Pulmonary artery endothelial cell (primary cell): ENCODE measurements around the gene SMCO4. TPM values are rescaled to one million over a fixed set of nuclear protein-coding genes. Genes with fewer than 3 reads are reported as not detected.
"Not testable (repeated sequence)": the region's sequence is repeated elsewhere in the genome, so short reads cannot be mapped to it uniquely, and the experiment has no call there.

Experiments
- DNase-seq: peaks from one replicate; pipeline ENCODE4 v3.0.0-alpha.2; 2011; ENCODE audit warnings: low read depth, low spot score
- total RNA-seq: library from RNA; depleted of rRNA; stranded (reverse); fragments of >200 nt; gene quantifications from 2 replicates; pipeline ENCODE4 v1.2.3, GENCODE V29; 2014

The SMCO4 gene
- total RNA-seq, 1 donor from 2014 or later, result 9.0 TPM

DNA sequence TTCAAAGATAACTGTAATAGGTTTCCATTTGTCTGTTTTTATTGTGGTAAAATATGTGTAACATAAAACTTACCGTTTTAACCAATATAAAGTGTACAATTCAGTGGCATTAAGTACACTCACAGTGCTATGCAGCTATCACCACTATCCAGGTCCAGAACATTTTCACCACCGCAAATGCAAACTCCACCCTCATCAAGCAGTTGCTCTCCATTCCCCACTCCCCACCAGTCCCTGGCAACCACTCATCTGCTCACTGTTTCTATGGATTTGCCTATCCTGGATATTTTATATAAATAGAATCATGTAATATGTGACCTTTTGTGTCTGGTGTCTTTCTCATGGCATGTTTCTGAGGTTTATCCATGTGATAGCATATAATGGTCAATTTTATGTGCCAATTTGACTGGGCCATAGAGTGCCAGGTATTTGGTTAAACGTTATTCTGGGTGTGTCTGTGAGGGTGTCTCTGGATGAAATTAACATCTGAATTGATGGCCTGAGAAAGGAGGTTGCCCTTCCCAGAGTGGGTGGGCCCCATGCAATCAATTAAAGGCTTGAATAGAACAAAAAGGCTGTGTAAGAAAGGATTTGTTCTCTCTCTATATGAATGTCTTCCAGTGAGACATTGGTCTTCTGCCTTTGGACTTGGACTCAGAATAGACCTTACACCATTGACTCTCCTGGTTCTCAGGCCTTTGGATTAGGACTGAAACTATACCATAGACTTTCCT is 17.2 kb upstream of the SMCO4 start:
- DNase-seq, result no peak

DNA sequence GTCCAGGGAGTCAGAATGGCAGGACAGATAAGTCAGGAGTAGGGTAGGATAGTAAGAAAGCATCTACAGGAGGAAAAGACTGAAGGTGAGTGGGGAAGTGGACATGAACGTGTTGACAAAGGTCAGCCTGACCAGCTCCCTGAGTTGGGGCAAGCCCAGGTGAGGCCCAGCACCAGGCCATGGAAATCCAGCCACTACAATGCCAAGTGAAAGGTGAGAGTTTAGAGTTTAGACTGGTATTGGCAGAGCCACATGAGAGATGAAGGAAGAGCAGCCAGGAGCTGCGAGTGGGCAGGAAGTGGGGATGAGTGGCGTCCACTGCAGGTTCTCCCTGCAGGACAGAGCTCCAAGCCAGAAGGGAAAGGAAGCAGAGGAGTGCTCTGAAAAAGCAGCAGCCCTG is 16.5 kb upstream of the SMCO4 start:
- no peak for DNase-seq

DNA sequence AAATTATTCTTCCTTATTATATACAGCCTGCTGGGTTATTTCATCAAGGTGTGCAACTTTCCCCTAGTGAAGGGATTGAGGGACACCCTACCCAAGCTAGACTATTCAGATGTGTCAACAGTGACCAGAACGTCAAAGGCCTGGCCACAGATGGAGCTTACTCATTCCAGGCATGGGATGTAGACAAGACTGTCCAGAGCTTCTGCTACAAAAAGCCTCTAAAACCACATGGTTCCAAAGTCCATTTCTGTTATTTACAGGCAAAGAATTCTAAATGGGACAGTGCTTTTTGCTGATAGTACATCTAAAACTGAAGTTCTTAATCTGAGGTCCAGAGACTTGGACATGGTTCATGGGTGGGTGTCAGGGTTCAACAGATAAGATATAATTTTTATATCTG is 9.7 kb upstream of the SMCO4 start:
- DNase-seq, result no peak

DNA sequence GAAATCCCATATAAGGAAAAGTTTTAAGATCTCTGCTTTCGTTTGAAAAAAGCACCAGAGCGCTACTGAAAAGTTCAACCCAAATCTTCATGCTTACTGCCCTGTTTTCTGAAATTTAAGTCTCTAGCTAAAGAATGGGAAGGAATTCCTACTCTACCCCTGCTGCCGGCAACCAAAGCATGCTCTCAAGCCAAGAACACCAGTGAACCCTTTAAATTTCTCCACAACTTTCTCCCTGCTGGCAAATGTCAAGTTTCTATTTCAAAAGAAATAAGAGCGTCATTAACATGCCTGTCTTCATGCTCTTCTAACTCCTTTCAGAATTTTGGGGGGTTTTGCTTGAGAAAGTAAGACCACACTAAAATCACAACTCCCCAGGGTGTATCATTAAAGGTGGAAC is 6.8 kb upstream of the SMCO4 start:
- DNase-seq, result no peak

DNA sequence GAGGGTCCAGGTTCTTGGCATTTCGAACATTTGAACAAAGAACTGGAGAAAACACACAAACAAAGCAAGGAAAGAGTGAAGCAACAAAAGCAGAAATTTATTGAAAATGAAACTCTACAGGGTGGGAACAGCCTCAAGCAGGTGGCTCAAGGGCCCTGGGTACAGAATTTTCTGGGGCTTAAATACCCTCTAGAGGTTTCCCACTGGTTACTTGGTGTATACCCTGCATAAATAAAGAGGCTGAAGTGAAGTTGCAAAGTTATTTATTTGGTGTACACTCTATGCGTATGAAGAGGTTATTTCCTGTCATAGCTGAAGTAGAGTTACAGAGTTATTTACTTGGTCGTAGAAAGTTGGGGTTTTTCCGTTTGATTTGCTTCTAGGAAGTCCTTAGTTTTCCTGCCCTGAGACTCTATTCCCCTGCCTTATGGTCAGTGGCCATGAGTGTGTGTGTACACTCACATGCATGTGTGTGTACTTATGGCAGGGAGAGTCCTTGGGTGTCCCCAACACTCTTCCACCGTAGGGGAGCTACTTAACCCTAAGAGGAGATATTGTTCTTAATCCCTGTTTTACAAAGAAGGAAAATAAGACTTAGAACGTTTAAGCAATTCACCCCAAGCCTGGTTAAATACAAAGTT is 5.6 kb upstream of the SMCO4 start:
- DNase-seq, result no peak

DNA sequence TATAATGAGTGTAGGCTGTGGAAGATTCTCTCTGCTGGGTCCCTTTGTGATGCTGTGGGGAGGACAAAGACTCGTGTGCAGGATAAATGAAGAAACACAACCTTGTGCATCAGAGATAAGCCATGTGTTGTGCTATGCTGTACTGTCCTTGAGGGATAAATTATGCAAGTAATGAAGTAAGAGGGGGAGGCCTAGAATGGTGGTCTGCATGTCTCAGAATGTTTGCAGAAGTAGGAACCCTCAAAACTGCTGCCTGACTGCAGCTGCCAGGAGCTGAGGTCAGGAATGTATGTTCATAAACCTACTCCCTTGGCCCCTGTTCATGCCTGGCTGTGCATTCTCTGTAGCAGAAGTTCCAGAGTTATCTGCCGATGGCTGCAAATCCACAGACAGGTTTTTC is 4.6 kb upstream of the SMCO4 start:
- no peak for DNase-seq

DNA sequence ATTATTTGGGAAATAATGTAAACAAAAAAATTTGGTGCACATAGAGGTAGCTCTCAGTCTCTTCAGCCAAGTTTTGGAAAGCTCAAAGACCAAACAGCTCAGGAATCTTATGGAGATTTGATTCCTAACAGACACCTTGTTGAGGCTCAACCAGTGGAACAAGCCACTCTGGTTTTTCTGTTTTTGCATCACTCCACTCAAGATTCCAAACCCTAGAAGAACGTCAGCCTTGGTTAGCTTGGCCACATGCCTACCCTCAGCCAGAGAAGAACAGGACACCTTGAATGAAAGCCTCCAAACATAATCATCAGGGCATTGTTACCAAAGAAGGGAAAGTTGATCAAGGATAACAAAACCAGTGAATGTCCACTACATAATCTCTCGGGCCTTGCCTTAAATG is 3.8 kb upstream of the SMCO4 start:
- no peak for DNase-seq

DNA sequence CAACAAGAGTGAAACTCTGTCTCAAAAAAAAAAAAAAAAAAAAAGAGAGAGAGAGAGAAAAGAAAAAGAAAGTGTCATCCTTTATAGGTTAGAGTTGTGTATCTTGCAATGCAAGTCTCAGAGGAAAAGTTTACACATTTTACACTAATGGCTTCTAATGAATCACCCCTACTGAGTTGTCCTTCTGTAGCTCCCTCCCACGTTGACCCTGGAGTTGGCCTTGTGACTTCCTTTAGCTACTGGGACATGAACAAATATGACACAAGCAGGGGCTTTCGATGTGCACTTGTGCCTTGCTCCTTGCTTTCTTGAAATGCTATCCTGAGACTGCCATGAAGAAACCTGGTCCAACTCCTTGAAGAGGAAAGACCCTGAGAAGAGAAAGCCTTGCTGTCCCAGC is 2.4 kb upstream of the SMCO4 start:
- DNase-seq, result no peak

DNA sequence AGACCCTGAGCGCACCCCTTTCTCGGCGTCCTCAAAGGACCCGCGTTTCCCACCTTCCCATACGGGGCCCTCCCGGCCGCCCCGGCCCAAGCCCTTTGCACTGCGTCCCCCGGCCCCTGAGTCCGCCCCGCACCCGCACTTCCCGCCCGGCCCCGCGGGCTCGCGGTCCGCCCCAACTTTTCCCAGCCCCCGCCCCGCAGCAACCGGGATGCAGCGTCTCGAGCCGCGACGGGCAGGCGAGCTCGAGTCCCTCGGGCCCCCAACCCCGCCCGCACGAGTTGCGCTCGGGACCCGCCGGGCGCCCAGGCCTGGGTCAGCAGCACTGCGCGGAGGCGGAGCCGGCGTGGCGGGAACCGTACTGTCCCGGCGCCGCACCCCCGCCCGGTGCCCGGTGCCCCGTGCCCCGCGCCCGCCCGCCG is 371 bp downstream of the SMCO4 start:
- DNase-seq, result no peak

DNA sequence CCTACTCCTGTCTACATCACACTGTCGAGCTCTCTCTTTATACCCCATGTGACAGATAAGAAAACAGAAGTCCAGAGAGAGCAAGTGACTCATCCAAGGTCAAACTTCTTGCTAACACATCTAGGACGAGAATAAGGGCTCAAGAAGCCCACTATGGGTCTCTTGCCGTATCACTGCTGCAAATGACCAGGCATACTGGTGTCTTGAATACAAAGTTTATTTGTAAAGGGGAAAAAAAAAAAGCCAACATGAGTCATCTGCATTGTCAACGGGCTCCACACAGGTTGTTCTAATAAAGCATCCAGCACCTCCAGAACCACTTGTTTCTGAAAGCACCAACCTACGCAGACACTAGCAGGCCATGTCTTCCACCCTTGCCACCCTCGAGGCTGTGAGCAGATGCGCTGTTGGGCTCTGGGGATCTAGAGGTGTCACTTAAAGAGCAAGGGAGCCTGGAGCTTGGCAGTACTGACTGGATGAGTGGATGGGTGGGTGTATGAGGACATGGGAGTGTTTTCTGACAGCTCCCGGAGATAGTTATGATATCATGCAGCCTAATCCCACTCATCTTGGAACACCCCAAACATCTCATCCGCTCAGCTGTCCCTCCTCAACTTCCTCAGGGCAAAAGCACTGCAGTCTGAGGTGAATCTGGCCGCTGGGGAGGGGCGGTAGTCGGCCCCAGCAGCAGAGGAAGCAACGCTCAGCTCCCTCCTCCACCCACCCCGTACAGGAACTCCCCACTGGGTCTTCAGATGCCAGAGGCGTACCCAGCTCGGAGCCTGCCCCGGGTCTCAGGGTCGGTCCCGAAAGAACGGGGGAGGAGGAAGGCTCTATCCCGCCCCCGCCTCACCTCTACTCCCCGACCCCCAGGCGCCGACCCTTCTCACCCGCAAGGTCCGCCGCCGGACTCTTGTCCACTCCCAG is 1.0 kb downstream of the SMCO4 start:
- DNase-seq, result peak; percentile 17

DNA sequence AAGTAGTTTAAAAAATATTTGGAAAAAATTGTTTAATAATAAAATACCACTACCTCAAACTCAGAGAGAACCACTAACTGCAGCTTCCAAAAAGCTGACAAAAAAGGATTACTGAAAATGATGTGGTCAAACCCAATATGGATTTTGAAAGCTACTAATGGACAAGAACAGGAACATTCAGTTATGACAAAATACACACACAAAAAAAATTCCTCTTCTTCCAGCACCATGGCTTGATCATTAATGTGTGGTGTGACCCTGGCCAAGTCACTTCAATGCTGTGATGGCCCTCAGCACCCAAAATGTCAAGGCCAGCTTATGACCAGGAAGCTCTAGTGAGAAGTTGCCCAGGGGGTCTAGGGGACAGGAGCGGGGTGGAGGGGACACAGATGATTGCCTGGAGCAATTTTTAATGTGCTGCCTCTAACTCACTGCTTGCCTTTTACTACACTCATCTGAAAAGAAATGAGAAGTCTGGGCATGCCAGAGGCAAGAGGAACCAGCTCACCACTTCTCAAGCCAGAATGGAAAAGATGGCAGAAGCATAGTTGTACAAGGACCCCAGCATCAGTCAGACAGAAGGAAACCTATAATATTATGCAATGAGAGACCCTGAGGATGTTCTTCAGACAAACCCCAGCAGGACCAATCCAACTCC is 2.2 kb downstream of the SMCO4 start:
- DNase-seq, result no peak

DNA sequence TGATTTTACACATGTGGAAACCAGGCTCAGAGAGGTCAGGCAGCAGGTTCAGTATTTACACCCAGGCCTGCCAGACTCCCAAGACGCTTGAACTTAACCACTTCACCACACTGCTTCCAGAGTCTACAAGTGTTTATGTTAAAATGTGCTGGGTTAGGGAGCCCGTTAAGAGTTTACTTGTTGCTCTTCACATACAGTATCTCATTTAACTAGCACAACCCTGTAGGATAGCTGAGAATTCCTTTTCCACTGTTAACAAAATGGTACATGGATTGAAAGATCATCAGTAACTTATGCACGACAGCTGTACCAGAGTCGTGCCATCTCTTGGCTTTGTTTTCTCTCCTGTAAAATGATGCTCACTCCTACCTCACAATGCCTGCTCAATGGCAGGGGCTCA is 2.9 kb downstream of the SMCO4 start:
- DNase-seq, result no peak

DNA sequence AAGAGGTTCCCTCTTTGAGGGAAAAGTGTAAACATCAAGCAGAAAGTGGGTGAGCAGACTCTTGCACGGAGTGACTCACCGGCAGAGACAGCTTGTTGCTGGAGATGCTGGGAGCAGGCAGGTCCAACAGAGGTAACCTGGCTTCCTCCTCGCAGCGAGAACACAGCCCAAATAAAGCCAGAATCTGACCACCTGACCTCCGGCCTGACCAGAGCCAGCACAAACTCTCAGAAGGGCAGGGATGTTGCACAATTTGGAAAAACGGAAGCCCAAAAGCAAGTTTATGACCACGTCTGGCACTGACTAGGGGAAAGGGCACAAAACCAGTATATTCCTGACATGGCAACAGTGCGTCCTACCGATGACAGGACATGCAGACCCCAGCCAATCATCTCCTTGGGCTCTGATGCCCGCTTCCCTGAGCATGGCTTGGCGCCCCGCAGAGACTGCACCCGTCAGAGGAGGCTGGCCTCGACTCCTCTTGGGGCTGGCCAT is 5.4 kb downstream of the SMCO4 start:
- no peak for DNase-seq

DNA sequence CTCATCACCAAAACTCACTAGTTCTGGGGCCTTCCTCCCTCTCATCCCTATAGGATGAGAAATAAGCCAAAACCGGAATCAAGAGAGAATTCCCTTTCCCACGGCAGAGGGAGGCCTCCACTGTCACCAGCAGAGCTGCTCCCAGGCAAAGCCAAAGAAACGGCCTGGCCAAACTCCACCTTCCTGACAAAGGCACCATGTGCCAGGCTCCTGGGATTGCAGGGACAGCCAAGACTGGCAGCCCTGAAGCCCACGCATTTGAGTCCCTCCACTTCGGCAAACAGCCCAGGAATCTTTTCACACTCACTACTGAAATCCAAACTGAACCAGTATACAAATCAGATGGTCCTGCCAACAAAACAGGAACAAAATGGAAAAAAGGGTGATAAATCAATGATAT is 6.1 kb downstream of the SMCO4 start:
- no peak for DNase-seq

DNA sequence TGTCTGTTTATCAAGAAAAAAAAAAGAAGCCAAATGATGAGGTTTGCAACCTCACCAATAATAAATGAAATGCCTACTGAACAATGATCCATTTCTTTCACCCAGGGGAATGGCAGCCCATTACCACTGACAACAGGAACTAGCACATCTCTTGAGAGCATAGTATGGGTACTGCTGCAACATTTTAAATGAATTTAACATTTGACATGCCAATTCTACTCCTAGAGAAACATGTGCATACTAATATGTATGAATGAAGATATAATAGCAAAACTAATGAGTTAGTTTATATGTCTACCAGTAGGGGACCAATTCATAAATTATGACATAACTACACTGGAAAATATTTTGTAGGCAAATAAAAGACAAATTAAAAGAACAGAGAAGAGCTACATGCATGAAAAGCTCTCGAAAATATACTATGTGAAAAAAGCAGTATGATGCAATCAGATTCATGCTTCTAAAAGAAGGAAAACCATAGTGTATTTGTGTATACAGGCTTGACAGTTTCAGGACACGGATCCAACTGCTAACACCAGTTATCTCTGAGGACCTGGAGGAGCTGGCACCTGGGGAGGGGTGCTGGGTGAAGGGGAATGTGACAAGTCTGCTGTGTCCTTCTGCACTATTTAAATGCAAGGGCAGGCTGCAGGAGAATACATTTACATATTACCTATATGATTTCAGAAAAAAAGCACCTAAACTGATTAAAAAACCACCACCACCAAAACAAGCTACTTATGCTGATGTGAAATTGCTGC is 6.9 kb downstream of the SMCO4 start:
- DNase-seq, result no peak

DNA sequence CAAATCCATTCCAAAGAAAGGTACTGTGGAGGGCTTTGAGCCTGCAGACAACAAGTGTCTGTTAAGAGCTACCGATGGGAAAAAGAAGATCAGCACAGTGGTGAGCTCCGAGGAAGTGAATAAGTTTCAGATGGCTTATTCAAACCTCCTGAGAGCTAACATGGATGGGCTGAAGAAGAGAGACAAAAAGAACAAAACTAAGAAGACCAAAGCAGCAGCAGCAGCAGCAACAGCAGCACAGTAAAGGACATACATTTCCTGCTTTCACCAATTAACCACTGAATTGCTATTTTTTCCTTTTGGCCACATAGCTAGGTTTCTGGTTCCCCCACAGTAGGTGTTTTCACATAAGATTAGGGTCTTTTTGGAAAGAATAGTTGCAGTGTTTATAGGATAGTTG is 7.6 kb downstream of the SMCO4 start:
- DNase-seq, result not testable (repeated sequence)

DNA sequence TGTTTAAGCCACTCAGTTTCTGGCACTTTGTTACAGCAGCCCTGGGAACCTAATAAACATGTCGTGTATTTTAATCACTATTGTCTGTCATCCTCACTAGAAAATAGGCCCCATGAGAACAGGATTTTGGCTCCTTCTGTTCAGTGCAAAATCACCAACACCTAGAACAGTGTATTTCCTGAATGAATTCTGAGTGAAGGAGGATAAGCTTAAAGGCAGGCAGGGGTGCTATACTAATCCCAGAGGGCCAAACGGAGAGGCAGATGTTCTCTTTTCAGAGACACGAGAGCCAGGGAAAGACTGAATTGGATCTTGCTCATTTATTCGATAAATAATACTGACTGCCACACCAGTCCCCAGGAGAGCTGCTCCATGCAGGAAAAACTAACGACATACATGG is 10.4 kb downstream of the SMCO4 start:
- no peak for DNase-seq

DNA sequence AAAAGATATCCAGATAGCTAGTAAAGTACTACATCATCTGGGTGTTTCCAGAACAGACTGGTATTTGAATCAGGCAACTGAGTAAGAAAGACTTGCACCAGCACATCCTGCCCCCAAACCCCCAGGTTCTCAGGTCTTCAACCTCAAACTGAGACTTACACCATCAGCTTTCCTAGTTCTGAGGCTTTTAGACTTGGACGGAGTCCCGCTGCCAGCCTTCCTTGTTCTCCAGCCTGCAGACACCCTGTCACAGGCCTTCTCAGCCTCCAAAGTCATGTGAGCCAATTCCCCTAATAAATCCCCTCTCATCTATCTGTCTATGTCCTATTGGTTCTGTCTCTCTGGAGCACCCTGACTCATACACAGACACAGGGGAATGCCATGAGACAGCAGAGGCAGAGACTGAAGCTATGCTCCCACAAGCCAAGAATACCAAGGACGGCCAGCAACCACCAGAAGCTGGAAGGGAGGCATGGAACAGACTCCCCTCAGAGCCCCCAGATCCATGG is 10.9 kb downstream of the SMCO4 start:
- DNase-seq, result no peak

DNA sequence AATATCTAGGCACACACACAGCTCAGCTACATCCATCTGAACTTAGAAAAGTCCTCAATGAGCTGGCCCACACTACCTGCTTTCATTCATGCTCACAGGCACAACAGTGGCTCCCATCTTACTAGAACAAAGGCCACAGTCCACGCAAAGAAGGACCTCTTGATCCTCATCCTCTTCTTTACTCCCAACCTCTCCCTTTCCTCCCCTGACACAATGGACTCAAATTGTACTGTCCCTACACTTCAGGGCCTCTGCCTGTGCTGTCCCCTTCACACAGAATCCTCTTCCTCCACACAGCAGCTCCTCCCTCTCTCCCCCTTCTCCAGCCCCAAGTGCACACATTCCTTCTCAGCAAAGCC is 12.7 kb downstream of the SMCO4 start:
- DNase-seq, result no peak

DNA sequence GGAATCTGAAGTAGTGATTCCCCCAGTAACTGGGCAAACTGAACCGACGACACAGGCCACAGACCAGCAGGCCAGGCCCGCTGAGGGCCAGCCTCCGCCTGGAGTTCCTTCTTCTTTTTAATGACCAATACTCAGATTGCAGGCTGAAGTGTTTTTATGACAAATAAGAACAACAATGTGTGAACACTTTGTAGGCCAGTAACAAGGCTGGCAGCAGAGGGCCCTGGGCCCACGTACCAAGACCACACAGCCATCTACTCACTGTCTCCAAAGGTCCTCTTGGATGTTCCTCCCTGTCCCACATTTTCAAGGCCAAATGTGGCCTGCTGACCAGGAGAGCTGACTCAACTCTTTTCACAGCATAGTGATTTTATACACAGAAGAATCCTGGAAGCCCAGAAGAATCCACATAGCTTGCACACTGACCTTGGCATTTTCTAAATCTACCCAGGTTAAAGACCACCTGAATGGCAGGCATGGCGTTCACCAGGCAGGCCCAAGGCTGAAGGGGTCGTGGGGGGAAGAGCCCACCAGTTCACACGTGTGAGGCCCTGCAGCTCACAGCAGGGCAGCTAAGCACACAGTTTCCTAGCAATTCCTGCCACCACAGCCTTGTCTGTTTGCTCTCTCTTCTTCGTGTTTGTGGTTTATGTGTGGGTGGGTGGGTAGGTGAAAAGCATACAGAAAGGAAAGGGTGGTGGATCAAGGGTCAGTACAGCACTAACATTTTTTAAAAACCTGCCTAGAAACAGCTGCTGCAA is 13.3 kb downstream of the SMCO4 start:
- DNase-seq, result no peak
